A673 (cell line): Measurements from ENCODE around the gene CEP112.
"Not testable (repeated sequence)": the region's sequence is repeated elsewhere in the genome, so short reads cannot be mapped to it uniquely, and the experiment has no call there.

Experiments
- CTCF ChIP-seq: fragments of 300-800, 200-600 bp; sonication (generic); conservative IDR thresholded peaks from 2 replicates; pipeline ENCODE4 v1.5.1; 2017; ENCODE audit warnings: low read depth, mild to moderate bottlenecking, antibody characterized with exemption, low read length, moderate library complexity, mixed read lengths
- EZH2 ChIP-seq: fragments of 200-600 bp; sonication (generic); IDR thresholded peaks from 2 replicates; pipeline ENCODE4 v1.6.1; 2017; ENCODE audit warnings: borderline replicate concordance, low read depth, mild to moderate bottlenecking, mixed read lengths, antibody characterized with exemption, low read length; ENCODE audit not compliant: poor library complexity, severe bottlenecking

GRCh38 chr17:66155055-66155454 lies 36.9 kb downstream of the CEP112 start:
- TF ChIP-seq CTCF, EZH2: not testable (repeated sequence)
